GM12878 (cell line): ENCODE measurements around the gene NPC1.
"Not testable (repeated sequence)": the region's sequence is repeated elsewhere in the genome, so short reads cannot be mapped to it uniquely, and the experiment has no call there.

ENCODE experiments used
- EP300 ChIP-seq, 2 experiments: fragments of 150-350 bp in 1 of 2; IDR thresholded peaks; 2 replicates each; pipeline ENCODE4 v1.6.1; 2011 to 2012; ENCODE audit warnings: low read depth in 2 of 2, low read length in 2 of 2, borderline replicate concordance in 1 of 2, improper control_type of control experiment in 1 of 2, inconsistent platforms in 1 of 2; ENCODE audit not compliant: control insufficient read depth in 1 of 2
- EZH2 ChIP-seq: IDR thresholded peaks from 2 replicates; pipeline ENCODE4 v1.6.1; 2012; ENCODE audit warnings: low read depth, mild to moderate bottlenecking, control low read depth, inconsistent platforms, low read length, borderline replicate concordance; ENCODE audit not compliant: control insufficient read depth
- FOXM1 ChIP-seq: IDR thresholded peaks from 2 replicates; pipeline ENCODE4 v1.6.1; 2012; ENCODE audit warnings: low read depth, mild to moderate bottlenecking, inconsistent platforms, low read length, moderate library complexity
- NFIC ChIP-seq: IDR thresholded peaks from 2 replicates; pipeline ENCODE4 v1.6.1; 2012; ENCODE audit warnings: low read depth, mild to moderate bottlenecking, inconsistent platforms, low read length, moderate library complexity
- POLR2AphosphoS5 ChIP-seq: IDR thresholded peaks from 2 replicates; pipeline ENCODE4 v1.6.1; 2011; ENCODE audit warnings: mild to moderate bottlenecking, low read length, inconsistent platforms
- TF ChIP-seq, protein P1 (sequence below), 3 experiments: IDR thresholded peaks in 2 of 3; conservative IDR thresholded peaks in 1 of 3; 2 replicates each; pipeline ENCODE4 v1.5.1; 2011; ENCODE audit warnings: low read depth in 3 of 3, low read length in 3 of 3, mild to moderate bottlenecking in 3 of 3, control low read depth in 2 of 3, moderate library complexity in 2 of 3, inconsistent platforms in 1 of 3, mixed read lengths in 1 of 3; ENCODE audit not compliant: control insufficient read depth in 2 of 3, insufficient read depth in 1 of 3; ENCODE audit errors: extremely low read depth in 1 of 3

DNA sequence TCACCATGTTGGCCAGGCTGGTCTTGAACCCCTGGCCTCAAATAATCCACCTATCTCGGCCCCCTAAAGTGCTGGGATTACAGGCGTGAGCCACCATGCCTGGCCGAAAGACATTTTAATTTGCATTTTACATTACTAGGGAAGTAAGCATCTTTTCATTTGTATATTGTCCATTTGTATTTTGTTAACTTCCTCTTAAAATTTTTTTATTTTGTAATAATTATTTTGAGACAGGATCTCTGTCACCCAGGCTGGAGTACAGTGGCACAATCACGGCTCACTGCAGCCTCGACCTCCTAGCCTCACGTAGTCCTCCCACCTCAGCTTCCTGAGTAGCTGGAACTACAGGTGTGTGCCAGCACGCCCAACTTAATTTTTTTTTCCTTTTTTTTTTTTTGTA lies 74.1 kb downstream of the NPC1 start:
- TF ChIP-seq, protein P1, sequence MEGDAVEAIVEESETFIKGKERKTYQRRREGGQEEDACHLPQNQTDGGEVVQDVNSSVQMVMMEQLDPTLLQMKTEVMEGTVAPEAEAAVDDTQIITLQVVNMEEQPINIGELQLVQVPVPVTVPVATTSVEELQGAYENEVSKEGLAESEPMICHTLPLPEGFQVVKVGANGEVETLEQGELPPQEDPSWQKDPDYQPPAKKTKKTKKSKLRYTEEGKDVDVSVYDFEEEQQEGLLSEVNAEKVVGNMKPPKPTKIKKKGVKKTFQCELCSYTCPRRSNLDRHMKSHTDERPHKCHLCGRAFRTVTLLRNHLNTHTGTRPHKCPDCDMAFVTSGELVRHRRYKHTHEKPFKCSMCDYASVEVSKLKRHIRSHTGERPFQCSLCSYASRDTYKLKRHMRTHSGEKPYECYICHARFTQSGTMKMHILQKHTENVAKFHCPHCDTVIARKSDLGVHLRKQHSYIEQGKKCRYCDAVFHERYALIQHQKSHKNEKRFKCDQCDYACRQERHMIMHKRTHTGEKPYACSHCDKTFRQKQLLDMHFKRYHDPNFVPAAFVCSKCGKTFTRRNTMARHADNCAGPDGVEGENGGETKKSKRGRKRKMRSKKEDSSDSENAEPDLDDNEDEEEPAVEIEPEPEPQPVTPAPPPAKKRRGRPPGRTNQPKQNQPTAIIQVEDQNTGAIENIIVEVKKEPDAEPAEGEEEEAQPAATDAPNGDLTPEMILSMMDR (IDR thresholded peaks at IDR 0.05 in 2 of 3, conservative IDR thresholded peaks at IDR 0.05 in 1 of 3; ENCODE audit: control insufficient read depth in 2 of 3, extremely low read depth in 1 of 3, insufficient read depth in 1 of 3, low read depth in 3 of 3, low read length in 3 of 3): not testable (repeated sequence)
- not testable (repeated sequence) for TF ChIP-seq EZH2; FOXM1; EP300 (IDR thresholded peaks at IDR 0.05; ENCODE audit: borderline replicate concordance in 1 of 2, control insufficient read depth in 1 of 2, low read depth in 2 of 2, low read length in 2 of 2); POLR2AphosphoS5; NFIC
